ENCODE data around the gene POLR1B. TPM values are rescaled to one million over a fixed set of nuclear protein-coding genes. Genes with fewer than 3 reads are reported as not detected.

POLR1B gene
- total RNA-seq, 1 experiment from 2014 or later: 36.9 TPM

DNA sequence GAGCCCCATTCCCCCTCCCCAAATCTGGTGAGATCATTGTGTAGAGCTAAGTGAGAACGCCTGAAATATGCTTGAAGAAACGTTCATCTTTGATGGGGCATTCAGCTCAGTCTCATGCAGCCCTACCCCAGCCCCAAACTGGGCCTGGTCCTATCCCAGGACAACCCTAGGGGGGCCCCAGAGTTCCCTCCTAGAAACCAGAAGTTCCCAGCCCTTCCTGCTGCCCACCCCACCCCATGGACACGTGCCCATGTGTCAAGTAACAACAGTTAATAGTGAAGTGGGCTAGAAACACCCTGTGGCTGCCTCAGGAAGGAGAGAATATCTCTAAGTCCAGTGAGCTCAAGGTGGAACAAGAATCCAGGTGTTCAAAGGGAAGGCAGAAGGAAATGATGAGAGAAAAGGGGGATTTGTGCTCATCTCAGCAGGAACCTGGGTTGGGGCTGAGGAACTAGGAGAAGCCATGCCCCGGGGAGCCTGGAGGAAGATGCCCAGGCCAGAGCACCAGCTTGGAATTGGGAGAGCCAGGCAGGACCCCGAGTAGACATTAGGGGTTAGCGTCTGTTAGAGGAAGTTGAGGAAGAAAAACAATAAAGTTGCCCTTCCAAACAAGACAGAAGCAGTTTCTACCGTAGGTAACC, 83.3 kb downstream of the POLR1B start:
- BruUV-seq (replicated peaks): no TSS peak
- TF ChIP-seq CTCF (IDR thresholded peaks at IDR 0.05; ENCODE audit: unreplicated experiment): no peak
- DNase-seq: no peak
- CTCF ChIA-PET: interaction anchor here (0.6 to 5.5 kb wide), 10 partner anchors 20 to 124 kb away, joined by 3 to 92 read pairs (median 4); partner anchors contain the start of gene SLC20A1
- Mint-ChIP-seq H3K36me3 (ENCODE audit: insufficient read depth, unreplicated experiment) (peaks cover 11% of the 10 kb centered on the region), H3K4me3 (ENCODE audit: low read depth, unreplicated experiment) (no peak overlapping the region), H3K4me1 (ENCODE audit: low read depth, unreplicated experiment) (peaks cover 51% of the 10 kb centered on the region), H3K27ac (ENCODE audit: unreplicated experiment) (peak overlapping the region; percentile 70), H3K9me3 (ENCODE audit: low read depth, unreplicated experiment) (no peaks in the 10 kb centered on the region), H3K27me3 (ENCODE audit: unreplicated experiment) (no peaks in the 10 kb centered on the region)
- intact Hi-C loops (cut with micrococcal nuclease; ENCODE audit: unreplicated experiment): loop anchor here (2.0 kb wide), 1 partner anchor 65 kb away; no protein-coding TSS in a partner anchor

DNA sequence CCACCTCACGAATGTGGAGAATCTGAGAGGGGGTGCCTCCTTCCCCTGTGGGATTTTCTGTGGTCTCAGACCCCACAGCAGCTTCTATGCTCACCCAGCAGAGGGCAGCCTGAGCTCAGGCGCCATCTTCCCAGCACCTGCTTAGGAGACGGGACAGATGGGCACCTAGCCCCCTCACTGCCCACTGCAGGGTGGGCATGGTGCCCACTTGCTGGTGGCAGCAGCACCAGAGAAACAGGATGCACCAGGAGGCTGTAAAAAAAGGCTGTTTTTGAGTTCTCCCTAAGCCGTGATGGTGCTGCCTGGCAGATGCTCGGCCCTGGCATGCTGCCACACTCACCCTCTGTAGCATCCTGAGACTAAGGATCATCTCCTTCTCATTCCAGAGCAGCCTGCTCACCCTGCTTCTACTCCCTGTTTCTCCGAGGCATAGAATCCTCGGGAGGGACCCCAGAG, 84.4 kb downstream of the POLR1B start:
- peak overlapping the region; percentile 43 for H3K4me3 Mint-ChIP-seq (ENCODE audit: low read depth, unreplicated experiment)
- no peaks in the 10 kb centered on the region for H3K27me3 Mint-ChIP-seq (ENCODE audit: unreplicated experiment)

More for the DNA sequence above, 84.4 kb downstream of the POLR1B start:
- DNase-seq: peak; percentile 74
- intact Hi-C loops (cut with micrococcal nuclease; ENCODE audit: unreplicated experiment): loop anchor here (1.0 to 2.0 kb wide), 2 partner anchors 64 to 100 kb away; no protein-coding TSS in a partner anchor
- Mint-ChIP-seq H3K9me3 (ENCODE audit: low read depth, unreplicated experiment) (no peaks in the 10 kb centered on the region), H3K4me1 (ENCODE audit: low read depth, unreplicated experiment) (peaks cover 61% of the 10 kb centered on the region), H3K27ac (ENCODE audit: unreplicated experiment) (peak overlapping the region; percentile 85), H3K36me3 (ENCODE audit: insufficient read depth, unreplicated experiment) (peaks cover 11% of the 10 kb centered on the region)
- CTCF ChIA-PET: interaction anchor here (0.9 to 5.5 kb wide), 10 partner anchors 11 to 315 kb away, joined by 3 to 92 read pairs (median 4); partner anchors contain the start of gene SLC20A1
- no TSS peak for BruUV-seq (replicated peaks)
- TF ChIP-seq CTCF (IDR thresholded peaks at IDR 0.05; ENCODE audit: unreplicated experiment): peak; percentile 89

Other genes with a start within 250 kb of the POLR1B start
- 2.3 and 2.4 TPM in 2 replicates for gene RGPD8, start 108.8 kb upstream of the POLR1B start, total RNA-seq (2022)
- gene TTL, start 60.3 kb upstream of the POLR1B start, total RNA-seq (2022): 28.3 and 31.8 TPM in 2 replicates
- gene CHCHD5, start 42.1 kb downstream of the POLR1B start, total RNA-seq (2022): 18.0 and 20.1 TPM in 2 replicates
- gene SLC20A1, start 103.5 kb downstream of the POLR1B start, total RNA-seq (2022): 71.7 and 84.5 TPM in 2 replicates
- 10.1 and 13.6 TPM in 2 replicates for gene NT5DC4, start 178.6 kb downstream of the POLR1B start, total RNA-seq (2022)
- gene CKAP2L, start 222.1 kb downstream of the POLR1B start, total RNA-seq (2022): 27.4 and 42.5 TPM in 2 replicates
- gene IL1A, start 242.0 kb downstream of the POLR1B start, total RNA-seq (2022): 6.4 and 14.4 TPM in 2 replicates